Measurements from ENCODE around the gene COBLL1.

COBLL1 gene

GRCh38 chr2:164642946-164643555, 198.6 kb downstream of the COBLL1 start:
- TF ChIP-seq, protein P1, sequence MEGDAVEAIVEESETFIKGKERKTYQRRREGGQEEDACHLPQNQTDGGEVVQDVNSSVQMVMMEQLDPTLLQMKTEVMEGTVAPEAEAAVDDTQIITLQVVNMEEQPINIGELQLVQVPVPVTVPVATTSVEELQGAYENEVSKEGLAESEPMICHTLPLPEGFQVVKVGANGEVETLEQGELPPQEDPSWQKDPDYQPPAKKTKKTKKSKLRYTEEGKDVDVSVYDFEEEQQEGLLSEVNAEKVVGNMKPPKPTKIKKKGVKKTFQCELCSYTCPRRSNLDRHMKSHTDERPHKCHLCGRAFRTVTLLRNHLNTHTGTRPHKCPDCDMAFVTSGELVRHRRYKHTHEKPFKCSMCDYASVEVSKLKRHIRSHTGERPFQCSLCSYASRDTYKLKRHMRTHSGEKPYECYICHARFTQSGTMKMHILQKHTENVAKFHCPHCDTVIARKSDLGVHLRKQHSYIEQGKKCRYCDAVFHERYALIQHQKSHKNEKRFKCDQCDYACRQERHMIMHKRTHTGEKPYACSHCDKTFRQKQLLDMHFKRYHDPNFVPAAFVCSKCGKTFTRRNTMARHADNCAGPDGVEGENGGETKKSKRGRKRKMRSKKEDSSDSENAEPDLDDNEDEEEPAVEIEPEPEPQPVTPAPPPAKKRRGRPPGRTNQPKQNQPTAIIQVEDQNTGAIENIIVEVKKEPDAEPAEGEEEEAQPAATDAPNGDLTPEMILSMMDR (IDR thresholded peaks at IDR 0.05; ENCODE audit: low read depth, low read length, missing control alignments) = no peak
- no peak overlapping the region for H3K4me3 ChIP-seq (ENCODE audit: low read depth, low read length)
- no peak for DNase-seq (ENCODE audit: low read depth)

DNA sequence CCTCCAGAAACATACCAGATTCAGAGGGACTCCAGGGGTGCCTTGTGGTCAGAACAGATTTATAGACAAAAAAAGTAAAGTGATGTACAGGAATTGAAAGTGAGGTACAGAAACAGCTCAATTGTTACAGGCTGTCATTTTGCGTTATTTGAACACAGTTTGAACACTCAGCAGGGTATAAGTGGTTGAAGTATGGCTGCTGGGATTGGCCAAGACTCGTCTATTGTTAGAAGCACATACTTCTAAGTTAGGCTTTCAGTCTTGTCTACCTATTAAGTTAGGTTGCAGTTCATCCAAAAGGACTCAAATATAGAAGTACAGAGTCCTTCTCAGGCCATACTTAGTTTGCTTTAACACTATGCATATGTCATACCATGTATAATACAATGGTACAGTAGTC, 199.4 kb downstream of the COBLL1 start:
- DNase-seq (ENCODE audit: low read depth) = no peak

More for the DNA sequence above, 199.4 kb downstream of the COBLL1 start:
- H3K4me3 ChIP-seq (ENCODE audit: low read depth, low read length) = no peak overlapping the region
- TF ChIP-seq, protein P1 (IDR thresholded peaks at IDR 0.05; ENCODE audit: low read depth, low read length, missing control alignments) = no peak
